Mesothelial cell of epicardium (in vitro differentiated cells): ENCODE results near the gene INPP5J. TPM values are rescaled to one million over a fixed set of nuclear protein-coding genes. Genes with fewer than 3 reads are reported as not detected.
"Not testable (repeated sequence)": the region's sequence is repeated elsewhere in the genome, so short reads cannot be mapped to it uniquely, and the experiment has no call there.

Experiments
- DNase-seq, 2 experiments: peaks; one replicate each; pipeline ENCODE4 v3.0.0; 2021; ENCODE audit warnings: low spot score in 2 of 2; ENCODE audit not compliant: unreplicated experiment in 2 of 2
- H3K27ac Mint-ChIP-seq: 2 replicates; pipeline ENCODE4 v1.8.0; 2021; ENCODE audit warnings: mixed read lengths
- H3K27me3 Mint-ChIP-seq: 2 replicates; pipeline ENCODE4 v1.8.0; 2021; ENCODE audit warnings: low read depth, mixed read lengths
- H3K36me3 Mint-ChIP-seq: 2 replicates; pipeline ENCODE4 v1.8.0; 2021; ENCODE audit warnings: mixed read lengths
- H3K4me1 Mint-ChIP-seq: 2 replicates; pipeline ENCODE4 v1.8.0; 2021; ENCODE audit warnings: mixed read lengths
- H3K4me3 Mint-ChIP-seq: 2 replicates; pipeline ENCODE4 v1.8.0; 2021; ENCODE audit warnings: mild to moderate bottlenecking, moderate library complexity, mixed read lengths
- H3K9me3 Mint-ChIP-seq: 2 replicates; pipeline ENCODE4 v1.8.0; 2021; ENCODE audit warnings: mixed read lengths
- CTCF ChIP-seq: fragments of 200-600 bp; sonication (generic); IDR thresholded peaks from one replicate; pipeline ENCODE4 v1.5.0; 2021; ENCODE audit warnings: antibody characterized with exemption; ENCODE audit not compliant: unreplicated experiment
- total RNA-seq: library from RNA; stranded (reverse); gene quantifications from 3 replicates; pipeline ENCODE4 v1.2.1, GENCODE V29; 2021

Gene INPP5J
- total RNA-seq, 1 donor from 2014 or later, result 8.6 TPM

- Mint-ChIP-seq H3K27me3 (no peaks in the 10 kb centered on the region), H3K9me3 (no peaks in the 10 kb centered on the region), H3K4me1 (no peaks in the 10 kb centered on the region), H3K4me3 (no peak overlapping the region), H3K27ac (no peak overlapping the region), H3K36me3 (peaks cover 27% of the 10 kb centered on the region)
- DNase-seq, result no peak
- TF ChIP-seq CTCF, result no peak
Observed at GRCh38 chr22:31095637-31096249, 27.0 kb upstream of the INPP5J start.

GRCh38 chr22:31096657-31097279 is 26.0 kb upstream of the INPP5J start:
- Mint-ChIP-seq H3K4me3 (no peak overlapping the region), H3K9me3 (no peaks in the 10 kb centered on the region)

GRCh38 chr22:31097539-31097938 is 25.2 kb upstream of the INPP5J start:
- H3K27me3 Mint-ChIP-seq, H3K27ac Mint-ChIP-seq, DNase-seq, H3K9me3 Mint-ChIP-seq, H3K4me1 Mint-ChIP-seq, H3K4me3 Mint-ChIP-seq: not testable (repeated sequence)
- H3K36me3 Mint-ChIP-seq, result peaks cover 30% of the 10 kb centered on the region

More at GRCh38 chr22:31096657-31097279, 26.0 kb upstream of the INPP5J start:
- Mint-ChIP-seq H3K27ac (no peak overlapping the region), H3K4me1 (no peaks in the 10 kb centered on the region), H3K36me3 (peaks cover 28% of the 10 kb centered on the region), H3K27me3 (no peaks in the 10 kb centered on the region)
- TF ChIP-seq CTCF, result no peak
- DNase-seq, result no peak

GRCh38 chr22:31097941-31098631 is 24.7 kb upstream of the INPP5J start:
- no peaks in the 10 kb centered on the region for H3K4me1 Mint-ChIP-seq
- H3K36me3 Mint-ChIP-seq, result peaks cover 30% of the 10 kb centered on the region
- H3K27me3 Mint-ChIP-seq, result no peaks in the 10 kb centered on the region
- H3K9me3 Mint-ChIP-seq, result no peaks in the 10 kb centered on the region
- H3K27ac Mint-ChIP-seq, result no peak overlapping the region
- TF ChIP-seq CTCF, result no peak
- DNase-seq, result no peak
- no peak overlapping the region for H3K4me3 Mint-ChIP-seq

GRCh38 chr22:31098632-31099110 is 24.1 kb upstream of the INPP5J start:
- no peak for DNase-seq
- H3K4me1 Mint-ChIP-seq, result no peaks in the 10 kb centered on the region
- H3K27me3 Mint-ChIP-seq, result no peaks in the 10 kb centered on the region
- H3K9me3 Mint-ChIP-seq, result no peaks in the 10 kb centered on the region
- H3K27ac Mint-ChIP-seq, result no peak overlapping the region
- no peak overlapping the region for H3K4me3 Mint-ChIP-seq
- peaks cover 30% of the 10 kb centered on the region for H3K36me3 Mint-ChIP-seq
- TF ChIP-seq CTCF, result no peak

- no peak overlapping the region for H3K4me3 Mint-ChIP-seq
- no peaks in the 10 kb centered on the region for H3K27me3 Mint-ChIP-seq
- no peaks in the 10 kb centered on the region for H3K9me3 Mint-ChIP-seq
- H3K36me3 Mint-ChIP-seq, result peaks cover 30% of the 10 kb centered on the region
- no peak for DNase-seq
- no peak for TF ChIP-seq CTCF
- H3K27ac Mint-ChIP-seq, result no peak overlapping the region
- no peaks in the 10 kb centered on the region for H3K4me1 Mint-ChIP-seq
Observed at GRCh38 chr22:31099386-31099785, 23.4 kb upstream of the INPP5J start.
